Testis (tissue), 3 donors: Measurements from ENCODE around the gene SFMBT2. TPM values are rescaled to one million over a fixed set of nuclear protein-coding genes. Genes with fewer than 3 reads are reported as not detected.
"Not testable (repeated sequence)": the region's sequence is repeated elsewhere in the genome, so short reads cannot be mapped to it uniquely, and the experiment has no call there.

Experiments used
- DNase-seq: peaks from one replicate; pipeline ENCODE4 v3.0.0-alpha.2; 2019
- H3K27ac ChIP-seq, 2 donors: fragments of 200-600 bp; sonication (generic); one replicate each; pipeline ENCODE4 v1.5.1; 2019
- H3K27me3 ChIP-seq: fragments of 200-600 bp; sonication (generic); one replicate; pipeline ENCODE4 v1.5.1; 2019
- H3K36me3 ChIP-seq: fragments of 200-600 bp; sonication (generic); one replicate; pipeline ENCODE4 v1.5.1; 2017; ENCODE audit warnings: low read depth; ENCODE audit errors: missing control alignments
- H3K4me1 ChIP-seq: fragments of 200-600 bp; sonication (generic); one replicate; pipeline ENCODE4 v1.5.1; 2019
- H3K4me3 ChIP-seq, 2 donors: fragments of 200-600 bp; sonication (generic); one replicate each; pipeline ENCODE4 v1.5.1; 2017 to 2019
- H3K9me3 ChIP-seq: fragments of 200-600 bp; sonication (generic); one replicate; pipeline ENCODE4 v1.5.1; 2017
- CTCF ChIP-seq, 3 experiments: fragments of 450-650 bp in 2 of 3; fragments of 200-600 bp in 1 of 3; sonication (generic) in 1 of 3; IDR thresholded peaks; one replicate each; pipeline ENCODE4 v1.5.1; 2016 to 2019; ENCODE audit warnings: antibody characterized with exemption in 3 of 3, mild to moderate bottlenecking in 2 of 3, moderate library complexity in 1 of 3
- POLR2A ChIP-seq: fragments of 450-650 bp; IDR thresholded peaks from one replicate; pipeline ENCODE4 v1.6.1; 2017; ENCODE audit warnings: antibody characterized with exemption, mild to moderate bottlenecking, moderate library complexity
- WGBS, 2 donors: methylation state at CpG; one replicate each; pipeline ENCODE4 v1.1.5; 2018; 5-methylcytosine and 5-hydroxymethylcytosine counted together
- intact Hi-C: fragments of 100-400 bp; cut with DNase I; formaldehyde crosslinking; loops from one replicate; pipeline ENCODE4 v1.15.1; 2023; ENCODE audit warnings: low total_unique reads
- polyA plus RNA-seq: library from polyadenylated mRNA; stranded (reverse); fragments of 350-450 nt; fragmentation: Illumina TruSeq; extraction: RNeasy Lipid Tissue Mini Kit (QIAGEN cat#74804); gene quantifications from one replicate; pipeline ENCODE4 v1.2.3, GENCODE V29; 2014; ENCODE audit warnings: low read depth, low replicate concordance; ENCODE audit not compliant: insufficient read depth
- total RNA-seq, 2 donors: library from RNA; depleted of rRNA; stranded (reverse); fragments of >200 nt; gene quantifications; one replicate each; pipeline ENCODE4 v1.2.3, GENCODE V29; 2016

Gene SFMBT2
- total and polyA plus RNA-seq, 3 donors from 2014 or later: 3.6 to 8.5 (median 7.6) TPM

GRCh38 chr10:7192831-7193361, 217.9 kb downstream of the SFMBT2 start:
- no peaks in the 10 kb centered on the region for H3K27me3 ChIP-seq
- no peak for DNase-seq
- H3K27ac ChIP-seq: no peak overlapping the region
- 84 to 91% methylated on average over 9 to 10 of the region's 10 CpGs for WGBS, 2 donors
- intact Hi-C loops: no loop called here
- no peak for TF ChIP-seq CTCF (IDR thresholded peaks at IDR 0.05)
- no peak for TF ChIP-seq POLR2A
- H3K9me3 ChIP-seq: no peaks in the 10 kb centered on the region
- H3K36me3 ChIP-seq: no peaks in the 10 kb centered on the region
- no peaks in the 10 kb centered on the region for H3K4me1 ChIP-seq
- no peak overlapping the region for H3K4me3 ChIP-seq

GRCh38 chr10:7192061-7192460, 218.8 kb downstream of the SFMBT2 start:
- Histone ChIP-seq H3K9me3 (no peaks in the 10 kb centered on the region), H3K4me3 (no peak overlapping the region), H3K27me3 (no peaks in the 10 kb centered on the region), H3K27ac (no peak overlapping the region), H3K36me3 (no peaks in the 10 kb centered on the region), H3K4me1 (no peaks in the 10 kb centered on the region)
- no peak for DNase-seq
- TF ChIP-seq CTCF (IDR thresholded peaks at IDR 0.05): no peak
- 89 to 94% methylated on average over 9 of the region's 9 CpGs for WGBS, 2 donors
- intact Hi-C loops: no loop called here

DNA sequence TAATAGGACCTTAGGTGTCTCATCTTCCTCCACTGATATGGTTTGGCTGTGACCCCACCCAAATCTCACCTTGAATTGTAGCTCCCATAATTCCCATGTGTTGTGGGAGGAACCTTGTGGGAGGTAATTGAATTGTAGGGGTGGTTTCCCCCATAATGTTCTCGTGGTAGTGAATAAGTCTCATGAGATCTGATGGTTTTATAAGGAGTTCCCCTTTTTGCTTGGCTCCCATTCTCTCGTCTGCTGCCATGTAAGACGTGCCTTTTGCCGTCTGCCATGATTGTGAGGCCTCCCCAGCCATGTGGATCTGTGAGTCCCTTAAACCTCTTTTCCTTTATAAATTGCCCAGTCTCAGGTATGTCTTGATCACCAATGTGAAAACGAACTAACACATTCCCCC, 220.1 kb downstream of the SFMBT2 start:
- H3K27me3 ChIP-seq, H3K4me1 ChIP-seq, H3K36me3 ChIP-seq, H3K4me3 ChIP-seq, H3K27ac ChIP-seq, H3K9me3 ChIP-seq, intact Hi-C loops, DNase-seq: not testable (repeated sequence)
- WGBS, 2 donors: 81 to 94% methylated on average over 5 of the region's 5 CpGs

DNA sequence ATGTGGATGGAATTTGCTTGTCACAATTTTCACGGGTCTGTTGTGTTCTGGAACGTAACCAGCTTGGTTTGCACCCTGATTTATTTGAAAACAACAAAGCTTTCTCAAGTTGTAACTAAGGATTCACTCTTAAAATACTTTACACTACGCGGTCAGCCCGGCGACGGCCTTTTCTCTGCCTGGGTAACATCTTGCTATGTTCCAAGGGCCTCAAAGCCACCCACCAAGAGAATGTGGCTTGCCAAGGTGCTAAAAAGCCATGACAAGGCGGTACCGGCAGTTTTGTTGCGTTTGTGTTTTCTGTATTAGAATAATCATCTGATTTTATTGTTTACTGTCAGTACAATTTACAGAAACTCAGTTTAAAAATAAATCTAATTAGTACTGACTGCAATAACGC, 220.9 kb downstream of the SFMBT2 start:
- 88 to 90% methylated on average over 11 of the region's 11 CpGs for WGBS, 2 donors
- Histone ChIP-seq H3K4me3 (no peak overlapping the region), H3K27me3 (no peaks in the 10 kb centered on the region), H3K27ac (no peak overlapping the region), H3K36me3 (no peaks in the 10 kb centered on the region), H3K4me1 (no peaks in the 10 kb centered on the region), H3K9me3 (no peaks in the 10 kb centered on the region)
- intact Hi-C loops: no loop called here
- no peak for DNase-seq
- TF ChIP-seq CTCF (IDR thresholded peaks at IDR 0.05): no peak
- no peak for TF ChIP-seq POLR2A

- Histone ChIP-seq H3K4me3 (no peak overlapping the region), H3K27me3 (no peaks in the 10 kb centered on the region), H3K27ac (no peak overlapping the region), H3K4me1 (no peaks in the 10 kb centered on the region), H3K9me3 (no peaks in the 10 kb centered on the region), H3K36me3 (no peaks in the 10 kb centered on the region)
- intact Hi-C loops: no loop called here
- TF ChIP-seq POLR2A: no peak
- TF ChIP-seq CTCF (IDR thresholded peaks at IDR 0.05): no peak
- 81 to 87% methylated on average over 9 of the region's 9 CpGs for WGBS, 2 donors
- no peak for DNase-seq
Measured at GRCh38 chr10:7188456-7189050, 222.3 kb downstream of the SFMBT2 start.
